ENCODE results near the gene DNAH11. TPM values are rescaled to one million over a fixed set of nuclear protein-coding genes. Genes with fewer than 3 reads are reported as not detected.

The DNAH11 gene
- total and polyA plus RNA-seq, 2 of the 4 experiments (the other 2 are of a cell fraction) = not detected

- Histone ChIP-seq H3K9me1 (ENCODE audit: insufficient read depth, low read length) (no peaks in the 10 kb centered on the region), H3K23ac (ENCODE audit: low read depth, low read length) (no peak overlapping the region), H2BK15ac (ENCODE audit: low read depth, low read length) (no peak overlapping the region), H4K5ac (ENCODE audit: low read depth, low read length) (no peak overlapping the region), H3K9me3 (ENCODE audit: control insufficient read depth, insufficient read depth, low read length) (no peaks in the 10 kb centered on the region), H2BK20ac (ENCODE audit: low read depth, low read length) (no peak overlapping the region), H2AK9ac (replicated peaks; ENCODE audit: low read depth, low read length, poor library complexity) (no peak overlapping the region), H2AFZ (replicated peaks; ENCODE audit: low read length, poor library complexity) (no peak overlapping the region), H3K79me1 (ENCODE audit: low read depth in 1 of 2, low read length in 2 of 2) (no peaks in the 10 kb centered on the region), H3K18ac (ENCODE audit: low read depth, low read length) (no peak overlapping the region), H2BK5ac (ENCODE audit: low read depth, low read length, poor library complexity, severe bottlenecking) (no peak overlapping the region), H3K9ac (ENCODE audit: low read depth, low read length) (no peak overlapping the region), H2BK120ac (ENCODE audit: low read depth, low read length) (no peak overlapping the region), H3K4me3 (ENCODE audit: insufficient read depth, low read depth, low read length) (no peak overlapping the region), H4K8ac (ENCODE audit: low read depth in 2 of 2, low read length in 2 of 2) (no peak overlapping the region), H3K27me3 (ENCODE audit: control insufficient read depth, insufficient read depth, low read length) (no peaks in the 10 kb centered on the region), H2AK5ac (ENCODE audit: low read depth, low read length) (no peak overlapping the region), H3K56ac (ENCODE audit: extremely low read depth, insufficient read depth, low read length) (no peak overlapping the region), H3K4me1 (ENCODE audit: control insufficient read depth, insufficient read depth, low read length) (no peaks in the 10 kb centered on the region), H3K14ac (replicated peaks; ENCODE audit: low read depth, low read length) (no peak overlapping the region), H3K27ac (ENCODE audit: insufficient read depth, low read length) (no peak overlapping the region), H4K91ac (ENCODE audit: insufficient read depth, low read depth, low read length) (no peak overlapping the region), H4K20me1 (ENCODE audit: insufficient read depth, low read length) (no peaks in the 10 kb centered on the region), H3K4ac (ENCODE audit: low read depth, low read length) (no peak overlapping the region), H3K36me3 (ENCODE audit: control insufficient read depth, insufficient read depth, low read length) (no peaks in the 10 kb centered on the region), H3K4me2 (ENCODE audit: low read depth, low read length) (no peak overlapping the region)
- ATAC-seq (ENCODE audit: low read depth) (no peak), DNase-seq (no peak)
- intact Hi-C loops (cut with micrococcal nuclease) (no loop called here), in situ Hi-C loops (cut with MboI; ENCODE audit: low sequenced_read_pairs) (no loop called here), dilution Hi-C loops (cut with HindIII; ENCODE audit: low sequenced_read_pairs, unreplicated experiment) (no loop called here)
- 40% methylated on average over 1 of the region's 6 CpGs; no CpG with 5 or more reads in 1 of the 2 experiments for WGBS, 2 experiments (ENCODE audit: extremely low coverage in 2 of 2, insufficient read length in 1 of 2)
- no peak for TF ChIP-seq ELK1 (IDR thresholded peaks at IDR 0.05; ENCODE audit: borderline replicate concordance, low read depth, low read length)
- no peak for TF ChIP-seq POLR2A (IDR thresholded peaks at IDR 0.05; ENCODE audit: low read depth, low read length)
- no peak for TF ChIP-seq CTCF (conservative IDR thresholded peaks at IDR 0.05; ENCODE audit: low read depth, low read length)
- no peak for TF ChIP-seq RCOR1 (IDR thresholded peaks at IDR 0.05; ENCODE audit: insufficient replicate concordance, low read length)
- TF ChIP-seq RFX5 (IDR thresholded peaks at IDR 0.05; ENCODE audit: low read depth, low read length) = no peak
- no peak for TF ChIP-seq MAZ (IDR thresholded peaks at IDR 0.05; ENCODE audit: borderline replicate concordance, low read depth, low read length)
- no peak for TF ChIP-seq MXI1 (IDR thresholded peaks at IDR 0.05; ENCODE audit: borderline replicate concordance, low read depth, low read length)
- TF ChIP-seq CHD1 (IDR thresholded peaks at IDR 0.05; ENCODE audit: low read depth, low read length) = no peak
- no peak for TF ChIP-seq NFE2L2 (IDR thresholded peaks at IDR 0.05; ENCODE audit: low read depth, low read length)
- no peak for TF ChIP-seq CEBPB (IDR thresholded peaks at IDR 0.05; ENCODE audit: low read depth, low read length)
- no peak for TF ChIP-seq FOS (IDR thresholded peaks at IDR 0.05; ENCODE audit: low read depth, low read length)
- TF ChIP-seq RAD21 (IDR thresholded peaks at IDR 0.05; ENCODE audit: low read length) = no peak
- TF ChIP-seq MAFK (IDR thresholded peaks at IDR 0.05; ENCODE audit: low read depth, low read length) = no peak
- no peak for TF ChIP-seq USF2 (IDR thresholded peaks at IDR 0.05; ENCODE audit: low read depth, low read length)
- TF ChIP-seq SMC3 (IDR thresholded peaks at IDR 0.05; ENCODE audit: low read depth, low read length) = no peak
- TF ChIP-seq BHLHE40 (IDR thresholded peaks at IDR 0.05; ENCODE audit: low read depth, low read length) = no peak
- ChIA-PET POLR2A (ENCODE audit: unreplicated experiment) (no interaction called here), CTCF (no interaction called here)
- no TSS peak for BruUV-seq (replicated peaks)
These were observed 308.7 kb downstream of the DNAH11 start for GRCh38 chr7:21851559-21851967.

Data from IMR-90 (cell line).